HepG2 (cell line): ENCODE results near the gene HIPK2. TPM values are rescaled to one million over a fixed set of nuclear protein-coding genes. Genes with fewer than 3 reads are reported as not detected.
A peak's percentile ranks its signal among the peaks of the same experiment; 100 is the strongest.

Experiments used
- ATRX ChIP-seq: sonication (generic); formaldehyde crosslinking; IDR thresholded peaks from 2 replicates; pipeline ENCODE4 v1.4.0; 2020; ENCODE audit warnings: missing genetic modification reagents, borderline replicate concordance
- CBX1 ChIP-seq: IDR thresholded peaks from one replicate; pipeline ENCODE4 v1.6.1; 2016; ENCODE audit warnings: antibody characterized with exemption, low read depth
- HOMEZ ChIP-seq: IDR thresholded peaks from 2 replicates; pipeline ENCODE4 v1.6.1; 2016; ENCODE audit warnings: low read depth
- IKZF1 ChIP-seq: fragments of 450-650 bp; IDR thresholded peaks from 2 replicates; pipeline ENCODE4 v1.7.1; 2016
- MAX ChIP-seq: IDR thresholded peaks from 2 replicates; pipeline ENCODE4 v1.6.1; 2012; ENCODE audit warnings: inconsistent platforms
- NFKB2 ChIP-seq: sonication (generic); formaldehyde crosslinking; IDR thresholded peaks from 2 replicates; pipeline ENCODE4 v1.4.0; 2020; ENCODE audit warnings: missing genetic modification reagents, borderline replicate concordance
- TAF15 ChIP-seq: fragments of 200-400 bp; formaldehyde crosslinking; IDR thresholded peaks from one replicate; pipeline ENCODE4 v1.6.1; 2018; ENCODE audit warnings: mild to moderate bottlenecking, low read depth, low read length; ENCODE audit not compliant: poor library complexity, severe bottlenecking
- ZBTB7B ChIP-seq: sonication (generic); formaldehyde crosslinking; IDR thresholded peaks from 2 replicates; pipeline ENCODE4 v1.4.0; 2020; ENCODE audit warnings: missing genetic modification reagents
- ZNF263 ChIP-seq: sonication (generic); formaldehyde crosslinking; IDR thresholded peaks from 2 replicates; pipeline ENCODE4 v1.4.0; 2020; ENCODE audit warnings: missing genetic modification reagents
- ZNF558 ChIP-seq: sonication (generic); formaldehyde crosslinking; IDR thresholded peaks from 2 replicates; pipeline ENCODE4 v1.9.0; 2022; ENCODE audit warnings: mild to moderate bottlenecking, missing genetic modification reagents, borderline replicate concordance
- ZNF770 ChIP-seq: sonication (generic); formaldehyde crosslinking; IDR thresholded peaks from 2 replicates; pipeline ENCODE4 v1.5.0; 2020; ENCODE audit warnings: mild to moderate bottlenecking, missing genetic modification reagents
- ZNF776 ChIP-seq: sonication (generic); formaldehyde crosslinking; IDR thresholded peaks from 2 replicates; pipeline ENCODE4 v1.4.0; 2020; ENCODE audit warnings: mild to moderate bottlenecking, missing genetic modification reagents
- polyA plus RNA-seq, 8 experiments: library from polyadenylated mRNA; depleted of rRNA in 3 of 8; stranded (reverse) in 7 of 8; unstranded in 1 of 8; fragments of >200 nt; fragmentation: Illumina TruSeq in 4 of 8; extraction: Trizol in 4 of 8; gene quantifications; 2 replicates each; pipeline versions ENCODE4 v1.2.1 to v1.2.3, GENCODE V29; 2011 to 2016; ENCODE audit warnings: low read depth in 4 of 8, missing spikeins in 1 of 8, mixed read lengths in 1 of 8; ENCODE audit not compliant: insufficient read depth in 1 of 8
- total RNA-seq, 5 experiments: library from RNA; depleted of rRNA; stranded (reverse); fragments of >200 nt; fragmentation: Illumina TruSeq; extraction: Trizol; gene quantifications; 2 replicates each; pipeline ENCODE4 v1.2.3, GENCODE V29; 2016; ENCODE audit warnings: low read depth in 1 of 5

HIPK2 gene
- total and polyA plus RNA-seq, 2 of the 13 experiments (the other 11 are each of a cell fraction or from before 2014, with no cell fraction given), result 14.4 to 20.2 TPM

GRCh38 chr7:139745678-139746143 is 32.1 kb downstream of the HIPK2 start (continued):
- TF ChIP-seq ZNF263 (CRISPR knock-in tag), result no peak
- TF ChIP-seq TAF15, result no peak
- no peak for TF ChIP-seq IKZF1
- no peak for TF ChIP-seq ZNF558 (CRISPR knock-in tag)
- TF ChIP-seq ATRX, result no peak
- no peak for TF ChIP-seq ZBTB7B
- peak; percentile 57 for TF ChIP-seq MAX
- no peak for TF ChIP-seq NFKB2
- TF ChIP-seq ZNF776 (CRISPR knock-in tag), result no peak
- TF ChIP-seq HOMEZ (CRISPR knock-in tag), result 0 out of 2 replicates have a peak, but pooled peaks have one; percentile 30
- no peak for TF ChIP-seq CBX1
- no peak for TF ChIP-seq ZNF770 (CRISPR knock-in tag)
